ENCODE measurements around the gene TTLL5.

The TTLL5 gene

DNA sequence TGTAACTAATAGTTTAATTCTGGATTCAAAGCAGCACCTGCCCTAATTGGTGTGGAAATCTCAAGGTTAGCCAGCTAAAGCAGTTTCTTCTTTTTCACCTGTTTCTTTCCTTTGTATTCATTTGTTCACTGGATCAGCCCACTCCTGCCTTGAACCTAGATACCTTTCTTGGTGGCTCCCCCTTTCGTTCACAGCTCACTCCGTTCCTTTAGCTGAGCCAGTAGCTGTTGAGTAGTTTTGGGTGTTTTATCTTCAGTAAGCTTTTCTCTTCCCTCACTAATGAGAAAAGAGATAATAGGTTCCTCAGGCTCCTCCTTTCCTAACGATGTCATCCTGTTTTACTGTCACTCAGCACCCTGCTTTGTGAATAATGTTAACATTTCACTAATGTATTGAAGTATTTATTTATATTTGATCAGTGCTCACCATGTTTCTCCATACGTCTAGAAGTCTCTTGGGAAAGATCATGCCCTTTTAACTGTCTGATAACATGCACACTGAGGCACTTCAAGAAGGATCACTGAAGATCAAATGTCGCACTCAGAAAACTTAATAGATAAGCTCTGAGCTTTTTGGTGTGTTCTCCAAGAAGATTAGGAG is 199.6 kb downstream of the TTLL5 start:
- TF ChIP-seq NFRKB (IDR thresholded peaks at IDR 0.05) (no peak), L3MBTL2 (conservative IDR thresholded peaks at IDR 0.05) (no peak), ELF4 (IDR thresholded peaks at IDR 0.05) (no peak), FOXM1 (IDR thresholded peaks at IDR 0.05; ENCODE audit: borderline replicate concordance) (no peak), SUZ12 (IDR thresholded peaks at IDR 0.05) (no peak), LEF1 (IDR thresholded peaks at IDR 0.05; ENCODE audit: borderline replicate concordance) (no peak), SP1 (IDR thresholded peaks at IDR 0.05) (no peak), FOXA1 (IDR thresholded peaks at IDR 0.05) (no peak), CTBP1 (IDR thresholded peaks at IDR 0.05; ENCODE audit: borderline replicate concordance) (no peak), HDGF (IDR thresholded peaks at IDR 0.05; ENCODE audit: borderline replicate concordance) (no peak), FOXK2 (IDR thresholded peaks at IDR 0.05) (no peak), BHLHE40 (IDR thresholded peaks at IDR 0.05; ENCODE audit: borderline replicate concordance) (no peak), ARNT (IDR thresholded peaks at IDR 0.05) (no peak), ZNF384 (IDR thresholded peaks at IDR 0.05) (no peak)
- TF ChIP-seq, protein P1, sequence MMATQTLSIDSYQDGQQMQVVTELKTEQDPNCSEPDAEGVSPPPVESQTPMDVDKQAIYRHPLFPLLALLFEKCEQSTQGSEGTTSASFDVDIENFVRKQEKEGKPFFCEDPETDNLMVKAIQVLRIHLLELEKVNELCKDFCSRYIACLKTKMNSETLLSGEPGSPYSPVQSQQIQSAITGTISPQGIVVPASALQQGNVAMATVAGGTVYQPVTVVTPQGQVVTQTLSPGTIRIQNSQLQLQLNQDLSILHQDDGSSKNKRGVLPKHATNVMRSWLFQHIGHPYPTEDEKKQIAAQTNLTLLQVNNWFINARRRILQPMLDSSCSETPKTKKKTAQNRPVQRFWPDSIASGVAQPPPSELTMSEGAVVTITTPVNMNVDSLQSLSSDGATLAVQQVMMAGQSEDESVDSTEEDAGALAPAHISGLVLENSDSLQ (IDR thresholded peaks at IDR 0.05), result no peak
- CTCF ChIA-PET, result interaction anchor here (0.6 to 1.1 kb wide), 3 partner anchors 29 to 122 kb away, joined by 3 read pairs; no protein-coding TSS in a partner anchor
- no peak for DNase-seq (ENCODE audit: extremely low spot score)
- POLR2A ChIA-PET, result interaction anchor here (1.6 kb wide), 1 partner anchor 8 kb away, joined by 4 read pairs; no protein-coding TSS in a partner anchor

DNA sequence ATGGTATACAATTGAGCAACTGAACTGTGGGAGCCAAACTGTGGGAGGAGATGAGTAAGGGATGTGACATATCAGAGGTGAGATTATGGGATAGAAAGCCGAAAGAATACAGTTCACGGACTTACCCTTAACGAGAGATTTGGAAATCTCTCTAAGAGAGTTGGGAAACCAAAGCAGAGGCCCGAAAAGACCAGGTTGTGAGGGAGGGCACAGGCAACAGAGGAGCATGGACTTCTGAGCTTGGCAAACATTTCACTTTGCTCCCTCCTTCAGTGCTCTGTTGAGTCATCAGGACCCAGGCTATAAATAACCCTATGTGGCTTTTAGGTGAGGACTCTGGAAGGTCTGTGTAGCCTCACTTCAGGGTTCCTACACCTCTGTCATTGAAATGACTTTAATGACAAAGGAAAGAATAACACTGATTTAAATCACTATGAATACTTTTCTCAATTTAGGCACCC is 200.1 kb downstream of the TTLL5 start:
- TF ChIP-seq ZNF384 (IDR thresholded peaks at IDR 0.05) (no peak), ARNT (IDR thresholded peaks at IDR 0.05) (no peak), TARDBP (IDR thresholded peaks at IDR 0.05) (no peak)
- no peak for DNase-seq (ENCODE audit: extremely low spot score)
- ChIA-PET POLR2A (interaction anchor here (1.6 kb wide), 1 partner anchor 8 kb away, joined by 4 read pairs; no protein-coding TSS in a partner anchor), CTCF (interaction anchor here (0.5 to 1.1 kb wide), 3 partner anchors 30 to 121 kb away, joined by 3 read pairs; no protein-coding TSS in a partner anchor)

DNA sequence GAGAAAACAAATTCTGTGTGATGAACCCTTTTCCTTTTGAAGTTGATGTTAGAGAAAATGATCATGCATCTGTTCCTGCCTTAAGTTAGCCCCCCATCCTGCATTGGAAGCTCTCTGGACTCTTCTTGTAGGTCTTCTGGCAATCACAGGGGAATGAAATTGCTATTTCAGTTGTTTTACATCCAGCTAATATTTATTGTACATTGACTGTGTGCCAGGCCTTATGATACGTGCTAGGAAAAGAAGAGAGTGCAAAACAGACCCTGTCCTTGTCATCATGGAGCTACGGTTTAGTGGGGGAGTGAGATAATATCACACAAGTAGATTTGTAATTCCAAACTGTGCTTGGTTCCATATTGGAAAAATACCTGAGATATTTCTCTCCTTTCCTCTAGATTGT is 202.2 kb downstream of the TTLL5 start:
- CTCF ChIA-PET, result interaction anchor here (1.4 kb wide), 1 partner anchor 43 kb away, joined by 4 read pairs; no protein-coding TSS in a partner anchor
- POLR2A ChIA-PET, result no interaction called here
- DNase-seq (ENCODE audit: extremely low spot score), result no peak
- TF ChIP-seq HDGF (IDR thresholded peaks at IDR 0.05; ENCODE audit: borderline replicate concordance) (no peak), FOXA1 (IDR thresholded peaks at IDR 0.05) (no peak), FOXK2 (IDR thresholded peaks at IDR 0.05) (no peak), BHLHE40 (IDR thresholded peaks at IDR 0.05; ENCODE audit: borderline replicate concordance) (no peak), ARNT (IDR thresholded peaks at IDR 0.05) (no peak), TARDBP (IDR thresholded peaks at IDR 0.05) (no peak), FOXM1 (IDR thresholded peaks at IDR 0.05; ENCODE audit: borderline replicate concordance) (no peak)
- TF ChIP-seq, protein P1 (IDR thresholded peaks at IDR 0.05), result no peak

DNA sequence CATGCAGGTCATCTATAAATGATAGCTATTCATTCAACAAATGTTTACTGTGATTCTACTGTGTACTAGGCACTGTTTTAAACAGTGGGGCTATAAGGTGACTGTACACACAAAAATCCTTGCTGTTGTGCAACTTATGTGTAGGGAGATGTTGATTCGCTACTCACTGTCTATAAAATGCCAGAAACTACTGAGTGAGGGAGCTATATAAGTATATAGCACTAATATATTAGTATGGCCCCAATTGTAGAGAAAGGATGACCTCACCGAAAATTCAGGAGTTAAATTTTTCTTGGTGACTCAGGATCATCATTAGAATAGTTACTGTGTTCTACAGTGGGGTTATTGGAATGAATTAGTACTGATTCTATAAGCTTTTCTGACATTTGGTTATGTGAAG is 203.3 kb downstream of the TTLL5 start:
- CTCF ChIA-PET, result no interaction called here
- no peak for TF ChIP-seq HDGF (IDR thresholded peaks at IDR 0.05; ENCODE audit: borderline replicate concordance)
- TF ChIP-seq L3MBTL2 (conservative IDR thresholded peaks at IDR 0.05), result no peak
- TF ChIP-seq CTBP1 (IDR thresholded peaks at IDR 0.05; ENCODE audit: borderline replicate concordance), result no peak
- no peak for TF ChIP-seq SUZ12 (IDR thresholded peaks at IDR 0.05)
- no peak for TF ChIP-seq TARDBP (IDR thresholded peaks at IDR 0.05)
- TF ChIP-seq, protein P1 (IDR thresholded peaks at IDR 0.05), result no peak
- TF ChIP-seq ZNF384 (IDR thresholded peaks at IDR 0.05), result no peak
- no peak for TF ChIP-seq ARNT (IDR thresholded peaks at IDR 0.05)
- no peak for TF ChIP-seq LEF1 (IDR thresholded peaks at IDR 0.05; ENCODE audit: borderline replicate concordance)
- no peak for TF ChIP-seq FOXA1 (IDR thresholded peaks at IDR 0.05)
- no peak for TF ChIP-seq SP1 (IDR thresholded peaks at IDR 0.05)
- TF ChIP-seq BHLHE40 (IDR thresholded peaks at IDR 0.05; ENCODE audit: borderline replicate concordance), result no peak
- no peak for TF ChIP-seq NFRKB (IDR thresholded peaks at IDR 0.05)
- DNase-seq (ENCODE audit: extremely low spot score), result no peak
- POLR2A ChIA-PET, result no interaction called here

DNA sequence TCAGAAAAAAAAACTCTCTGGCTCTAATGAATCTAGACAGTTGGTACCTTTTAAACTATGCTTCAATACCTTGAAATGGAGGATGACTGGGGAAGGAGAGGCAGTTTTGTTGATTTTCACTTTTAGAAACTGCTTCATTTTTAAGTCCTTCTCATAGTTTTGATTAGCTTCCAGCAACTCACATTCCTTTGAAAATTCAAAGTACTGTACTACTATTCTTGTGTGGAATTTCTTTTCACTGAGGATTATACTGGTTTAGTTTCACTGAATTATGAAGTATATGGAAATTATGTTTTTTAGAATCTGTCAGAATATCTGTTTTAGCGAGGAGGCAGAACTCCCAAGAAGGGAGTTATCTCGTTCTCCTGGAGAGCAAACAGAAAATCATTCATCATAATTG is 204.5 kb downstream of the TTLL5 start:
- ChIA-PET CTCF (no interaction called here), POLR2A (no interaction called here)
- DNase-seq (ENCODE audit: extremely low spot score), result no peak
- TF ChIP-seq ZNF384 (IDR thresholded peaks at IDR 0.05), result no peak
- no peak for TF ChIP-seq FOXA1 (IDR thresholded peaks at IDR 0.05)
- TF ChIP-seq CTBP1 (IDR thresholded peaks at IDR 0.05; ENCODE audit: borderline replicate concordance), result no peak
- TF ChIP-seq FOXK2 (IDR thresholded peaks at IDR 0.05), result no peak

DNA sequence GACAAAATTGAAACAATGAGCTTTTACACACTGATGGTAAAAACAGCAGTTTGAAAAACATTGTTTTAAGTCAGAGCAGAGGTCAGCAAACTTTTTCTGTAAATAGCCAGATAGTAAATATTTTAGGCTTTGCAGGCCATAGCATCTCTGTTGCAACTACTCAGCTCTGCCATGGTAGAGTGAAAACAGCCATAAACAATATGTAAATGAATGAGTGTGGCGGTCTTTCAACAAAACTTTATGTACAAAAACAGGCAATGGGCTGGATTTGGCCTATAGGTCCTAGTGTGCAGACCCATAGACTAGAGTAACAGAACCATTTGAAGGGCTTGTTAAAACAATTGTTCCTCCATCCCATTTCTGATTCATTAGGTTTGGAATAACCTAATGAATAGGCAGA is 205.9 kb downstream of the TTLL5 start:
- TF ChIP-seq FOXA1 (IDR thresholded peaks at IDR 0.05), result no peak
- no peak for TF ChIP-seq BHLHE40 (IDR thresholded peaks at IDR 0.05; ENCODE audit: borderline replicate concordance)
- TF ChIP-seq NFRKB (IDR thresholded peaks at IDR 0.05), result no peak
- no peak for TF ChIP-seq SUZ12 (IDR thresholded peaks at IDR 0.05)
- TF ChIP-seq HDGF (IDR thresholded peaks at IDR 0.05; ENCODE audit: borderline replicate concordance), result no peak
- TF ChIP-seq CTBP1 (IDR thresholded peaks at IDR 0.05; ENCODE audit: borderline replicate concordance), result no peak
- no peak for TF ChIP-seq L3MBTL2 (conservative IDR thresholded peaks at IDR 0.05)
- no peak for TF ChIP-seq TARDBP (IDR thresholded peaks at IDR 0.05)
- no peak for TF ChIP-seq ZNF384 (IDR thresholded peaks at IDR 0.05)
- TF ChIP-seq FOXM1 (IDR thresholded peaks at IDR 0.05; ENCODE audit: borderline replicate concordance), result no peak
- no peak for TF ChIP-seq FOXK2 (IDR thresholded peaks at IDR 0.05)
- ChIA-PET CTCF (no interaction called here), POLR2A (no interaction called here)
- no peak for DNase-seq (ENCODE audit: extremely low spot score)

Measured in HEK293T (cell line).